GM12801 (cell line): ENCODE measurements around the gene THBS1.

Experiments used
- CTCF ChIP-seq: IDR thresholded peaks from one replicate; pipeline ENCODE4 v1.5.1; 2011; ENCODE audit warnings: control low read depth; ENCODE audit not compliant: insufficient read length; ENCODE audit errors: extremely low read depth

Gene THBS1

GRCh38 chr15:39622660-39623516 lies 42.0 kb downstream of the THBS1 start:
- no peak for TF ChIP-seq CTCF

- TF ChIP-seq CTCF = no peak
Measured at GRCh38 chr15:39623529-39623931, 42.7 kb downstream of the THBS1 start.

GRCh38 chr15:39624806-39625205 lies 43.9 kb downstream of the THBS1 start:
- TF ChIP-seq CTCF = no peak

GRCh38 chr15:39625451-39625850 lies 44.6 kb downstream of the THBS1 start:
- TF ChIP-seq CTCF = no peak

- no peak for TF ChIP-seq CTCF
Measured at GRCh38 chr15:39625856-39626255, 45.0 kb downstream of the THBS1 start.

- no peak for TF ChIP-seq CTCF
Measured at GRCh38 chr15:39627451-39628143, 46.7 kb downstream of the THBS1 start.

- no peak for TF ChIP-seq CTCF
Measured at GRCh38 chr15:39628144-39628508, 47.2 kb downstream of the THBS1 start.
